NCI-H82 treated with DMSO at 0.1 percent for 48 hours (cell line): Measurements from ENCODE around the gene P4HA2.
"Not testable (repeated sequence)": the region's sequence is repeated elsewhere in the genome, so short reads cannot be mapped to it uniquely, and the experiment has no call there.

Experiments
- DNase-seq: peaks from one replicate; lab custom pipeline; 2025; ENCODE audit not compliant: unreplicated experiment; lab: John Stamatoyannopoulos, UW

The P4HA2 gene

GRCh38 chr5:132203916-132204315 lies 23.7 kb downstream of the P4HA2 start:
- DNase-seq = no peak

DNA sequence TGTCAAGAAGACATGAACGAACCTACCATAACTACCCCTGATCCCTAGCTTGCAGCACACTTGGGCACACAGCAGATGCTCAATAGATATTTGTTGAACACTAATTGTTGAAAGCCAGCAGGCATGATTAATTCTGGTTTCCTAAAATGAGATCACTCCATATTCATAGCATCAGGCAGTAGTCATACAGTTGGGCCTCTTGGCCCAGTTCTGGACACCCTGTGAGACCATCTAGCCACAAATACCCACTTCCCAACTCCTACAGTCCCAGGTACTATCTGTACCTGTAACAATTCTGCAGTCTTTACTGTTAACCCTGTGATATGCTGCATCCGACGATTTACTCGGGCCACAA lies 24.2 kb downstream of the P4HA2 start:
- no peak for DNase-seq

DNA sequence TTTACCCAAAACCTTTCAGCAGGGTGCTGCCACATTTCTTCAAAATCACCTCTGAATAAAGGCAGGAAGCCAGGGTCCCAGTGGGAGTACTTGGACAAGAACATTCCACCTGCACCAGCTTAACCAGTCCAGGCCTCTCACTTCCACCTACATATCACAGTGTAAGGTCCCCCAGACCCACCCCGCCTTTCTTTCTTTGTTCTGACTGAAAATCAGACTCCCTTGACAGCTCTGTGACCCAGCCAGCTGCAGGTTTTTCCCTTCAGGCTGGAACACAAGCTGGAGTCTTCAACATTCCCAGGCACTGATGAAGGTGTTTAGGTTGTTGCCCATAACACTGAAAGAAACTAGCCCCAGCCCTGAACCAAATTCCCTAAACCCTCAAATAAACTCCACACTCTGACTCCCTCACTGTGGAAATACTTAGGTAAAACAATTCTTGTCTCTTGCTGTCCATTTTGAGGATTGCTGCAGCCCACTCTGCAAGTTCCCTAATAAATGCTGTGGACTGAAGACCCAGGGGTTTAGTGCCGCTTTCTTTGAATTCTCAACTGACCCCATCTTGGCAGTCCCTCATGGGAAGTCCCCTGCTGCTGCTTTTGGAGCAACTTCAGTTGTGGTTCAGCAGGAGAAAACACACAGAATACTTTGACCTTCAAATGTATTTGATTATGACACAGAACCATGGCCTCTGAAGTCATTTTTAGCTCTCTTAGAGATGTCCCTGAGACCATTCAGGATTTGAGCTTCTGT lies 24.8 kb downstream of the P4HA2 start:
- DNase-seq = no peak

DNA sequence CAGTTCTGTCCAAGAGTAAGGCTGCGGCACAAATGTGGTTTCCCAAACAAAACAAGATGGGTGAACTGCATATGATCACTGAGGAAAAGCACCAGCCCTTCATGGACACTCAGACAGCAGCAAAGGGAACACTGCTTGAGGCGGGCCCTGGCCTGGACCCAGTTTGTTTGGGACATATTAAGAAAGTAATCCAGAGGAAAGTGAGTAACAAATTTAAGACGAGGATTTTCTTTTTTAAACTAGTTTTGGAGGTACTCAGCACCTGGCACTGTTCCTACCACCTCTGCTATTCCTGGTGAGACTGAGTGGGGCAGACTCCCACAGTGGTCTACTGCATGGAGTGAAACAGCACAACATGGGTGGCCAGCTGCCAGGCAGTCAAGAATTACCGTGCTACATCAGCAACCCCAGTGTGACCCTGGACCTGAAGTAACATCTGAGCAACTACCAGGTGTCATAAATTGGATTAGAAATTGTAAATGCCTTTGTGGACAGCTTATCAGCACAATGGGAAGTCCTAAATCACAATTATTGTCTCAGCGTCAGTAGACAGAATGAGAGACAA lies 28.5 kb downstream of the P4HA2 start:
- DNase-seq = peak; percentile 22

DNA sequence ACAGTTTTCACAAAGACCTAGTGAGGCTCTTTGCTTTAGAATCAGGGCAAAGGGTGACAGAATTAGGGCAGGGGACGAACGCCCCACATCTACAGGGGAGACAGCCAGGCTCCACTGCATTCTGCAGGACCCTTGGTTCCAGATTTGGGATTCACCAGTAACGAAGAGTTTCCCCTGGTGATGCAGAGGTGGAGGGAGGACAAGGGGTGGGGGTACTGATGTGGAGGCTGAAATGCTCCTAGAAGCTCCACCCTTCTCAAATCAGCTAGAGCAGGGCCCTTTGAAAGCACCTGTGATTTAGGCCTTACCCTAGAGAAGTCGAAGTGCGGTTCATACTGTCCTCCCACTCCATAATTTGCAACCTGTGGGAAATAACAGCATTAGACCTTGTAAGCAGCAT lies 29.1 kb downstream of the P4HA2 start:
- DNase-seq = no peak

GRCh38 chr5:132195727-132196126 lies 31.9 kb downstream of the P4HA2 start:
- no peak for DNase-seq

DNA sequence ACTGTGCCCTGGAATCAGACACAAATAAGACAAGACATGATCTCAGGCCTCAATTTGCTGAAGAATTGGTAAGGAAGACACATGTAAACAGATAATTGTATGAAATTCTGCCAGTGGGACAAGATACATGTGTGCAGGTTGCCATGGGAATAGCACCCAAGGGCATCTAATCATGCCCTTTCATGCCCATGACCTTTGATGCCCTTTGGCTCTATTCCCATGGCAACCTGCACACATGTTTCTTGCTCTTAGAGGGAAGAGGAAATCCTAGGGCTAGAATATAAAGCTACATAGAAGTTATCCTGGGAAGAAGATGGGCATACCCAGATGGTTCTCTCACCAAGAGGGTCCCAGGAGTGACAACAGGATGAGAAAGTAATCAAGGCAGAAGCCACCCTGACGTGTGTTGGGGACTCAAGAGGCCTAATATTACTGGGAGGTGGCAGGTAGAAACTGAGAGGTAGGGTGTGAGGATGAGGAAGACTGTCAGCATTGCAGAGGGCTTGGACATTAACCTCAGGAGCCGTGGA lies 34.4 kb downstream of the P4HA2 start:
- DNase-seq = no peak

GRCh38 chr5:132190161-132190817 lies 37.4 kb downstream of the P4HA2 start:
- peak; percentile 73 for DNase-seq

- DNase-seq = no peak
These were observed 43.1 kb downstream of the P4HA2 start for GRCh38 chr5:132184588-132184987.

- DNase-seq = no peak
These were observed 43.9 kb downstream of the P4HA2 start for GRCh38 chr5:132183723-132184122.

- no peak for DNase-seq
These were observed 45.2 kb downstream of the P4HA2 start for GRCh38 chr5:132182359-132183040.

GRCh38 chr5:132181011-132181629 lies 46.5 kb downstream of the P4HA2 start:
- DNase-seq = no peak

DNA sequence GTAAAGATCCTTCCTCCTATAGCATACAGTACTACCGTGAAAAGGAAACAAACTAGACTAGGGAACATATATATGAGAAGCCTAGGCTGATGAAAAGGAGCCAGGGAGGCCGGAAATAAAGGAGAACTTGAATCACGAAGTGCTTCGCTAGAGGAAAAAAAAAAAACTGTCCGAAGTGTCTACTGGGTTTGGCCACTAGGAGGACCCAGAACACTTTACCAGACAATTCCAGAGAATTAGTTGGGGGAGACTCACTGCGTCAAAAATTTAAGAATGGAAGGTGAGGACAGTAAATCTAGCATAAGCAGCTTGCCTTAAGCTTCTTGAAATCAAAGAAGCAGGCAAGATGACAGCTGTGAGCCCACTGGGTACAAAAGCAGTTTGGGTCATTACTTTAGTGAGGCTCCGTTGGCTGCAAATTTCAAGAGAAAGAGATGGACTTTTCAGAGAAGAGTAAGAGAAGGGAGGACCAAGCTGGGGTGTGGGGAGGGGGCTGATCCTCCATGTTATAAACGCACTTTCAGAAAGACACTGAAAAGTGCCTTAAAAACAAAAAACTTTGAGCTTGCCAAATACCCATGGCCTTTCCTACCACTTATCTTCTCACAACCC lies 47.4 kb downstream of the P4HA2 start:
- peak; percentile 71 for DNase-seq

GRCh38 chr5:132179405-132179804 lies 48.2 kb downstream of the P4HA2 start:
- no peak for DNase-seq

GRCh38 chr5:132177691-132178149 lies 49.9 kb downstream of the P4HA2 start:
- no peak for DNase-seq

DNA sequence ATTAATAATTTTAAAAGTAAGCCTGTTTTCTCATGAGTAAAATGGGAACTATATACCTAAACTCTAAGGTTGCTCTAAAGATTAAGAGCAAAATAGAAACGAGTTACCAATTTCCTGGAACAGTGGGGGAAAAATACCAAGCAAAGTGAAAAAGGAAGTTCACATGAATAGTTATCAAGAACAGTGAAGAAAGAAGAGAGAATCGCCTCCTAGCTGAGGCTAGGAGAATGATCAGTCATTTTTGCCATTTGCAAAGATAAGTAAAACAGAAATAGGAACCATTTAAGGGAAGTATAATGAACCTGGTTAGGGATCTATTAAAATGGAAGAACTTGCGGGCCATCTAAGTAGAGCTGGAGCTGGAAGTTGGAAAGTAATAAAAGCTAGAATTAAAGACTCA lies 50.7 kb downstream of the P4HA2 start:
- DNase-seq = no peak

- DNase-seq = no peak
These were observed 51.1 kb downstream of the P4HA2 start for GRCh38 chr5:132176521-132176945.

DNA sequence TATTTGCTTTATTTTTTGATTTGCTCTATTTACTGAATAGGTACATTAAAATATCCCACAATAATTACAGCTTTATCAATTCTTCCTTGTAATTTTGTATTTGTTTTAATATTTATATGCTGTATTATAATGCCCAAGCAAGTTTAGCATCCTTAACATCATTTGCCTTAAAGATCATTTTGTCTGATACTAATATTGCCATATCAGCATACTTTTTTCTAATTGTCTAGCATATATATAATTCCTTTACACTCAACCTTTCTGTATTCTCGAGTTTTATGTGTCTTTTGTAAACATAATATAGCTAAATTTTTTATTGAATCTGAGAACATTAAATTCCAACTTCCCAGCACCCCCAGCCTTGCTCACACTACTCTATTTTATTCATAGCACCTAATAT lies 64.7 kb downstream of the P4HA2 start:
- no peak for DNase-seq

- not testable (repeated sequence) for DNase-seq
These were observed 65.9 kb downstream of the P4HA2 start for GRCh38 chr5:132161574-132162326.

GRCh38 chr5:132156413-132156812 lies 71.2 kb downstream of the P4HA2 start:
- DNase-seq = no peak
